Activated naive CD4-positive, alpha-beta T cell treated with anti-CD3 and anti-CD28 coated beads, Interleukin-2, amount 10 ng/mL, durations not matched to agents 7 days and 5 days (primary cell): ENCODE measurements around the gene RGS6.

Source experiments
- CTCF ChIA-PET: fragments of 350-600 bp; sonication (Branson Sonifier 250); formaldehyde crosslinking; loops from one replicate; lab custom pipeline; 2021; ENCODE audit warnings: antibody characterized with exemption; lab: Charles Lee
- DNase-seq: peaks from one replicate; pipeline ENCODE4 v3.0.0-alpha.2; 2020
- H3K27ac Mint-ChIP-seq: one replicate; pipeline ENCODE4 v1.8.0; 2021; ENCODE audit warnings: mild to moderate bottlenecking, moderate library complexity, mixed read lengths
- H3K27me3 Mint-ChIP-seq: one replicate; pipeline ENCODE4 v1.8.0; 2021; ENCODE audit warnings: mild to moderate bottlenecking, mixed read lengths
- H3K36me3 Mint-ChIP-seq: one replicate; pipeline ENCODE4 v1.8.0; 2021; ENCODE audit warnings: mixed read lengths
- H3K4me1 Mint-ChIP-seq: one replicate; pipeline ENCODE4 v1.8.0; 2021; ENCODE audit warnings: mixed read lengths
- H3K4me3 Mint-ChIP-seq: one replicate; pipeline ENCODE4 v1.8.0; 2021; ENCODE audit warnings: mild to moderate bottlenecking, moderate library complexity, mixed read lengths
- H3K9me3 Mint-ChIP-seq: one replicate; pipeline ENCODE4 v1.8.0; 2021; ENCODE audit warnings: mixed read lengths

The RGS6 gene

GRCh38 chr14:72254937-72255472, 322.8 kb downstream of the RGS6 start:
- Mint-ChIP-seq H3K27me3 (peaks cover 5% of the 10 kb centered on the region), H3K36me3 (no peaks in the 10 kb centered on the region), H3K4me3 (no peak overlapping the region), H3K9me3 (peaks cover 2% of the 10 kb centered on the region), H3K27ac (no peak overlapping the region), H3K4me1 (no peaks in the 10 kb centered on the region)
- CTCF ChIA-PET, result no interaction called here
- no peak for DNase-seq

- Mint-ChIP-seq H3K4me3 (no peak overlapping the region), H3K4me1 (no peaks in the 10 kb centered on the region), H3K27me3 (peaks cover 5% of the 10 kb centered on the region), H3K27ac (no peak overlapping the region), H3K9me3 (peaks cover 2% of the 10 kb centered on the region), H3K36me3 (no peaks in the 10 kb centered on the region)
- DNase-seq, result no peak
- CTCF ChIA-PET, result no interaction called here
These were observed 323.8 kb downstream of the RGS6 start for GRCh38 chr14:72256055-72256454.

- H3K4me1 Mint-ChIP-seq, result no peaks in the 10 kb centered on the region
- peaks cover 3% of the 10 kb centered on the region for H3K27me3 Mint-ChIP-seq
- H3K4me3 Mint-ChIP-seq, result no peak overlapping the region
- DNase-seq, result no peak
- H3K9me3 Mint-ChIP-seq, result peaks cover 2% of the 10 kb centered on the region
- no peak overlapping the region for H3K27ac Mint-ChIP-seq
- CTCF ChIA-PET, result no interaction called here
- H3K36me3 Mint-ChIP-seq, result no peaks in the 10 kb centered on the region
These were observed 328.8 kb downstream of the RGS6 start for GRCh38 chr14:72261068-72261467.

GRCh38 chr14:72262771-72263170, 330.5 kb downstream of the RGS6 start:
- no peak overlapping the region for H3K27ac Mint-ChIP-seq
- no peak for DNase-seq
- CTCF ChIA-PET, result no interaction called here
- H3K27me3 Mint-ChIP-seq, result peaks cover 3% of the 10 kb centered on the region
- H3K4me1 Mint-ChIP-seq, result no peaks in the 10 kb centered on the region
- no peak overlapping the region for H3K4me3 Mint-ChIP-seq
- no peaks in the 10 kb centered on the region for H3K9me3 Mint-ChIP-seq
- no peaks in the 10 kb centered on the region for H3K36me3 Mint-ChIP-seq

GRCh38 chr14:72264716-72265115, 332.5 kb downstream of the RGS6 start:
- CTCF ChIA-PET, result no interaction called here
- Mint-ChIP-seq H3K4me1 (no peaks in the 10 kb centered on the region), H3K36me3 (no peaks in the 10 kb centered on the region), H3K4me3 (no peak overlapping the region), H3K9me3 (no peaks in the 10 kb centered on the region), H3K27ac (no peak overlapping the region), H3K27me3 (peaks cover 8% of the 10 kb centered on the region)
- no peak for DNase-seq

GRCh38 chr14:72270147-72270727, 338.0 kb downstream of the RGS6 start:
- Mint-ChIP-seq H3K27me3 (peaks cover 6% of the 10 kb centered on the region), H3K4me1 (no peaks in the 10 kb centered on the region), H3K9me3 (no peaks in the 10 kb centered on the region), H3K27ac (no peak overlapping the region), H3K36me3 (no peaks in the 10 kb centered on the region), H3K4me3 (no peak overlapping the region)
- no peak for DNase-seq
- CTCF ChIA-PET, result no interaction called here

GRCh38 chr14:72270749-72271148, 338.5 kb downstream of the RGS6 start:
- CTCF ChIA-PET, result no interaction called here
- no peak for DNase-seq
- Mint-ChIP-seq H3K36me3 (no peaks in the 10 kb centered on the region), H3K9me3 (no peaks in the 10 kb centered on the region), H3K4me1 (no peaks in the 10 kb centered on the region), H3K27ac (no peak overlapping the region), H3K27me3 (peaks cover 5% of the 10 kb centered on the region), H3K4me3 (no peak overlapping the region)

- Mint-ChIP-seq H3K27ac (no peak overlapping the region), H3K4me1 (no peaks in the 10 kb centered on the region), H3K4me3 (no peak overlapping the region), H3K27me3 (no peaks in the 10 kb centered on the region), H3K36me3 (no peaks in the 10 kb centered on the region), H3K9me3 (no peaks in the 10 kb centered on the region)
- DNase-seq, result no peak
- CTCF ChIA-PET, result no interaction called here
These were observed 343.0 kb downstream of the RGS6 start for GRCh38 chr14:72275242-72275641.

GRCh38 chr14:72278316-72278715, 346.1 kb downstream of the RGS6 start:
- H3K36me3 Mint-ChIP-seq, result no peaks in the 10 kb centered on the region
- DNase-seq, result no peak
- CTCF ChIA-PET, result no interaction called here
- no peaks in the 10 kb centered on the region for H3K27me3 Mint-ChIP-seq
- H3K4me3 Mint-ChIP-seq, result no peak overlapping the region
- no peaks in the 10 kb centered on the region for H3K4me1 Mint-ChIP-seq
- H3K27ac Mint-ChIP-seq, result no peak overlapping the region
- peaks cover 3% of the 10 kb centered on the region for H3K9me3 Mint-ChIP-seq

- no peak overlapping the region for H3K4me3 Mint-ChIP-seq
These were observed 351.9 kb downstream of the RGS6 start for GRCh38 chr14:72284176-72284575.

GRCh38 chr14:72290241-72290640, 358.0 kb downstream of the RGS6 start:
- CTCF ChIA-PET, result interaction anchor here (0.8 kb wide), 1 partner anchor 83 kb away, joined by 4 read pairs; no protein-coding TSS in a partner anchor
- H3K9me3 Mint-ChIP-seq, result peaks cover 9% of the 10 kb centered on the region
- DNase-seq, result no peak
- H3K36me3 Mint-ChIP-seq, result no peaks in the 10 kb centered on the region
- no peaks in the 10 kb centered on the region for H3K4me1 Mint-ChIP-seq
- H3K27me3 Mint-ChIP-seq, result peaks cover 18% of the 10 kb centered on the region
- H3K4me3 Mint-ChIP-seq, result no peak overlapping the region
- no peak overlapping the region for H3K27ac Mint-ChIP-seq

More at GRCh38 chr14:72284176-72284575, 351.9 kb downstream of the RGS6 start:
- no peak for DNase-seq
- H3K36me3 Mint-ChIP-seq, result no peaks in the 10 kb centered on the region
- no peaks in the 10 kb centered on the region for H3K27me3 Mint-ChIP-seq
- peaks cover 28% of the 10 kb centered on the region for H3K9me3 Mint-ChIP-seq
- CTCF ChIA-PET, result no interaction called here
- H3K27ac Mint-ChIP-seq, result no peak overlapping the region
- no peaks in the 10 kb centered on the region for H3K4me1 Mint-ChIP-seq

- Mint-ChIP-seq H3K27ac (no peak overlapping the region), H3K9me3 (no peaks in the 10 kb centered on the region), H3K36me3 (no peaks in the 10 kb centered on the region), H3K4me3 (no peak overlapping the region), H3K4me1 (no peaks in the 10 kb centered on the region), H3K27me3 (peaks cover 18% of the 10 kb centered on the region)
- peak; percentile 31 for DNase-seq
- CTCF ChIA-PET, result interaction anchor here (0.7 to 1.3 kb wide), 4 partner anchors 13 to 360 kb away, joined by 3 to 4 read pairs (median 3); partner anchors contain the start of gene RGS6
These were observed 359.9 kb downstream of the RGS6 start for GRCh38 chr14:72291908-72292688.

- H3K36me3 Mint-ChIP-seq, result no peaks in the 10 kb centered on the region
- H3K27ac Mint-ChIP-seq, result no peak overlapping the region
- H3K27me3 Mint-ChIP-seq, result peaks cover 18% of the 10 kb centered on the region
- CTCF ChIA-PET, result interaction anchor here (0.9 to 1.3 kb wide), 3 partner anchors 13 to 360 kb away, joined by 3 read pairs; partner anchors contain the start of gene RGS6
- H3K4me1 Mint-ChIP-seq, result no peaks in the 10 kb centered on the region
- DNase-seq, result no peak
- no peaks in the 10 kb centered on the region for H3K9me3 Mint-ChIP-seq
- no peak overlapping the region for H3K4me3 Mint-ChIP-seq
These were observed 360.4 kb downstream of the RGS6 start for GRCh38 chr14:72292689-72293024.

- no peaks in the 10 kb centered on the region for H3K36me3 Mint-ChIP-seq
- H3K27ac Mint-ChIP-seq, result no peak overlapping the region
- peaks cover 15% of the 10 kb centered on the region for H3K27me3 Mint-ChIP-seq
- no peak overlapping the region for H3K4me3 Mint-ChIP-seq
- CTCF ChIA-PET, result no interaction called here
- no peaks in the 10 kb centered on the region for H3K4me1 Mint-ChIP-seq
- peaks cover 5% of the 10 kb centered on the region for H3K9me3 Mint-ChIP-seq
- DNase-seq, result no peak
These were observed 369.1 kb downstream of the RGS6 start for GRCh38 chr14:72301352-72301751.

GRCh38 chr14:72303930-72304329, 371.7 kb downstream of the RGS6 start:
- Mint-ChIP-seq H3K9me3 (peaks cover 5% of the 10 kb centered on the region), H3K4me3 (no peak overlapping the region), H3K27me3 (peaks cover 17% of the 10 kb centered on the region), H3K27ac (no peak overlapping the region), H3K36me3 (no peaks in the 10 kb centered on the region), H3K4me1 (no peaks in the 10 kb centered on the region)
- DNase-seq, result no peak
- CTCF ChIA-PET, result no interaction called here
